H9 (cell line): ENCODE measurements around the gene RAB7B. TPM values are rescaled to one million over a fixed set of nuclear protein-coding genes. Genes with fewer than 3 reads are reported as not detected.

Source experiments
- DNase-seq: peaks from one replicate; pipeline ENCODE4 v3.0.0-alpha.2; 2017
- H2AFZ ChIP-seq: one replicate; pipeline ENCODE4 v1.6.1; 2013; ENCODE audit warnings: mild to moderate bottlenecking, low read length, control low read depth, moderate library complexity
- H2AK5ac ChIP-seq: 2 replicates; pipeline ENCODE4 v1.6.1; 2013; ENCODE audit warnings: low read length, control low read depth, mixed read lengths; ENCODE audit not compliant: insufficient read length
- H2BK120ac ChIP-seq: one replicate; pipeline ENCODE4 v1.6.1; 2013; ENCODE audit warnings: low read depth, mild to moderate bottlenecking, low read length, control low read depth, inconsistent platforms; ENCODE audit not compliant: poor library complexity, severe bottlenecking
- H2BK12ac ChIP-seq: 2 replicates; pipeline ENCODE4 v1.6.1; 2013; ENCODE audit warnings: low read length, control low read depth, mixed read lengths, low read depth; ENCODE audit not compliant: insufficient read length
- H2BK15ac ChIP-seq: 2 replicates; pipeline ENCODE4 v1.6.1; 2013; ENCODE audit warnings: low read depth, low read length, control low read depth
- H2BK20ac ChIP-seq: one replicate; pipeline ENCODE4 v1.6.1; 2013; ENCODE audit warnings: low read depth, mild to moderate bottlenecking, low read length, control low read depth, inconsistent platforms; ENCODE audit not compliant: poor library complexity, severe bottlenecking
- H2BK5ac ChIP-seq: 2 replicates; pipeline ENCODE4 v1.6.1; 2013; ENCODE audit warnings: low read length, control low read depth, mixed read lengths; ENCODE audit not compliant: insufficient read length
- H3K14ac ChIP-seq: 2 replicates; pipeline ENCODE4 v1.6.1; 2013; ENCODE audit warnings: low read length, control low read depth; ENCODE audit not compliant: insufficient read depth
- H3K18ac ChIP-seq: 2 replicates; pipeline ENCODE4 v1.6.1; 2013; ENCODE audit warnings: low read depth, mild to moderate bottlenecking, mixed read lengths, low read length, control low read depth; ENCODE audit not compliant: insufficient read length
- H3K23ac ChIP-seq: 2 replicates; pipeline ENCODE4 v1.6.1; 2013; ENCODE audit warnings: low read length, control low read depth, mixed read lengths, low read depth; ENCODE audit not compliant: insufficient read length
- H3K23me2 ChIP-seq: 2 replicates; pipeline ENCODE4 v1.6.1; 2013; ENCODE audit warnings: low read depth, mild to moderate bottlenecking, mixed read lengths, low read length, control low read depth; ENCODE audit not compliant: insufficient read length, poor library complexity, severe bottlenecking
- H3K27ac ChIP-seq: 2 replicates; pipeline ENCODE4 v1.5.1; 2013; ENCODE audit warnings: low read length, control low read depth, mixed read lengths, low read depth; ENCODE audit not compliant: insufficient read length
- H3K27me3 ChIP-seq: 2 replicates; pipeline ENCODE4 v1.6.1; 2013; ENCODE audit warnings: low read length, control low read depth, inconsistent platforms; ENCODE audit not compliant: insufficient read depth
- H3K4ac ChIP-seq: 2 replicates; pipeline ENCODE4 v1.6.1; 2013; ENCODE audit warnings: low read depth, mild to moderate bottlenecking, control low read depth, inconsistent platforms, low read length, moderate library complexity
- H3K4me1 ChIP-seq: 2 replicates; pipeline ENCODE4 v1.6.1; 2013; ENCODE audit warnings: low read length, control low read depth, inconsistent platforms; ENCODE audit not compliant: insufficient read depth
- H3K4me2 ChIP-seq: 2 replicates; pipeline ENCODE4 v1.6.1; 2013; ENCODE audit warnings: low read length, control low read depth, mixed read lengths; ENCODE audit not compliant: insufficient read length, insufficient read depth
- H3K56ac ChIP-seq: 2 replicates; pipeline ENCODE4 v1.6.1; 2013; ENCODE audit warnings: low read depth, mild to moderate bottlenecking, mixed read lengths, low read length, control low read depth; ENCODE audit not compliant: insufficient read length
- H3K79me1 ChIP-seq: 2 replicates; pipeline ENCODE4 v1.6.1; 2013; ENCODE audit warnings: low read depth, mild to moderate bottlenecking, moderate library complexity, low read length, control low read depth, inconsistent platforms; ENCODE audit not compliant: insufficient read depth, poor library complexity, severe bottlenecking
- H3K79me2 ChIP-seq: 2 replicates; pipeline ENCODE4 v1.6.1; 2013; ENCODE audit warnings: low read length, control low read depth, inconsistent platforms; ENCODE audit not compliant: insufficient read depth
- H3K9ac ChIP-seq: 2 replicates; pipeline ENCODE4 v1.6.1; 2013; ENCODE audit warnings: low read length, control low read depth, mixed read lengths; ENCODE audit not compliant: insufficient read length; ENCODE audit errors: extremely low read depth
- H3K9me3 ChIP-seq: one replicate; pipeline ENCODE4 v1.6.1; 2013; ENCODE audit warnings: low read depth, low read length, inconsistent platforms; ENCODE audit not compliant: control insufficient read depth
- H3T11ph ChIP-seq: one replicate; pipeline ENCODE4 v1.6.1; 2013; ENCODE audit warnings: mild to moderate bottlenecking, low read length, control low read depth, inconsistent platforms
- H4K20me1 ChIP-seq: one replicate; pipeline ENCODE4 v1.6.1; 2013; ENCODE audit not compliant: control insufficient read depth, insufficient read length, insufficient read depth
- H4K5ac ChIP-seq: 2 replicates; pipeline ENCODE4 v1.6.1; 2013; ENCODE audit warnings: low read depth, mild to moderate bottlenecking, mixed read lengths, low read length, control low read depth; ENCODE audit not compliant: insufficient read length
- H4K8ac ChIP-seq: replicated peaks from 2 replicates; pipeline ENCODE4 v1.6.1; 2013; ENCODE audit warnings: low read length, control low read depth, mixed read lengths, low read depth; ENCODE audit not compliant: insufficient read length
- H4K91ac ChIP-seq: 2 replicates; pipeline ENCODE4 v1.6.1; 2013; ENCODE audit warnings: low read depth, mild to moderate bottlenecking, moderate library complexity, mixed read lengths, low read length, control low read depth; ENCODE audit not compliant: insufficient read length
- H3K27ac Mint-ChIP-seq, 3 experiments: 2 replicates in 2 of 3; 3 replicates in 1 of 3; pipeline ENCODE4 v1.8.0; 2020 to 2021; ENCODE audit warnings: mixed read lengths in 3 of 3, mild to moderate bottlenecking in 1 of 3, moderate library complexity in 1 of 3
- H3K27me3 Mint-ChIP-seq: 2 replicates; pipeline ENCODE4 v1.8.0; 2021; ENCODE audit warnings: low read depth, mild to moderate bottlenecking, moderate library complexity, mixed read lengths
- H3K36me3 Mint-ChIP-seq, 3 experiments: 2 replicates in 2 of 3; 3 replicates in 1 of 3; pipeline ENCODE4 v1.8.0; 2020 to 2021; ENCODE audit warnings: low read depth in 3 of 3, mixed read lengths in 3 of 3; ENCODE audit not compliant: insufficient read depth in 1 of 3
- H3K4me1 Mint-ChIP-seq, 2 experiments: 2 replicates each; pipeline ENCODE4 v1.8.0; 2020; ENCODE audit warnings: mixed read lengths in 2 of 2
- H3K4me3 Mint-ChIP-seq, 2 experiments: 2 replicates in 1 of 2; 3 replicates in 1 of 2; pipeline ENCODE4 v1.8.0; 2020 to 2021; ENCODE audit warnings: mild to moderate bottlenecking in 2 of 2, mixed read lengths in 2 of 2, moderate library complexity in 1 of 2
- H3K9me3 Mint-ChIP-seq, 2 experiments: 2 replicates in 1 of 2; 3 replicates in 1 of 2; pipeline ENCODE4 v1.8.0; 2020; ENCODE audit warnings: mild to moderate bottlenecking in 2 of 2, mixed read lengths in 2 of 2, moderate library complexity in 1 of 2
- CTCF ChIP-seq: fragments of 200-600 bp; sonication (generic); conservative IDR thresholded peaks from 3 replicates; pipeline ENCODE4 v1.8.0; 2021; ENCODE audit warnings: antibody characterized with exemption, mild to moderate bottlenecking
- WGBS: extraction: QIAGEN DNeasy Blood & Tissue Kit; methylation state at CpG from one replicate; pipeline ENCODE4 v1.1.7; 2013; ENCODE audit warnings: missing lambda C conversion rate, low lambda C conversion rate, mixed read lengths; ENCODE audit not compliant: insufficient read length; ENCODE audit errors: extremely low coverage; 5-methylcytosine and 5-hydroxymethylcytosine counted together
- total RNA-seq: library from RNA; stranded (reverse); gene quantifications from 2 replicates; pipeline ENCODE4 v1.2.1, GENCODE V29; 2021

Gene RAB7B
- total RNA-seq, 1 experiment from 2014 or later, result 0.68 TPM

GRCh38 chr1:205970486-205970885 lies 32.7 kb downstream of the RAB7B start:
- no peak overlapping the region for H4K5ac ChIP-seq

More at GRCh38 chr1:205970486-205970885, 32.7 kb downstream of the RAB7B start:
- H3K4ac ChIP-seq, result no peak overlapping the region
- H2AK5ac ChIP-seq, result no peak overlapping the region
- H4K20me1 ChIP-seq, result peaks cover 3% of the 10 kb centered on the region
- H3K36me3 Mint-ChIP-seq, result peaks cover 0 to 1% (median 0%) of the 10 kb centered on the region in 3 experiments; a peak in 3 of 7 replicates
- H3T11ph ChIP-seq, result no peak overlapping the region
- no peak overlapping the region for H2BK5ac ChIP-seq
- H3K18ac ChIP-seq, result no peak overlapping the region
- WGBS, result no CpG with 5 or more reads among the region's 1 CpG
- H3K14ac ChIP-seq, result no peak overlapping the region
- peaks cover 3 to 6% of the 10 kb centered on the region in 2 experiments for H3K4me1 Mint-ChIP-seq
- H3K9me3 Mint-ChIP-seq, result peaks cover 4 to 16% of the 10 kb centered on the region in 2 experiments; a peak in 3 of 5 replicates
- H2BK20ac ChIP-seq, result no peak overlapping the region
- no peak for DNase-seq
- H3K27ac ChIP-seq, result no peak overlapping the region
- no peaks in the 10 kb centered on the region for H3K4me1 ChIP-seq
- no peaks in the 10 kb centered on the region for H3K79me1 ChIP-seq
- no peak overlapping the region for H2AFZ ChIP-seq
- H2BK15ac ChIP-seq, result no peak overlapping the region
- no peak overlapping the region for H4K8ac ChIP-seq
- no peaks in the 10 kb centered on the region for H3K23me2 ChIP-seq
- no peak overlapping the region for H4K91ac ChIP-seq
- no peak overlapping the region for H3K23ac ChIP-seq
- H3K9ac ChIP-seq, result no peak overlapping the region
- no peak overlapping the region for H2BK12ac ChIP-seq
- H3K27me3 Mint-ChIP-seq, result no peaks in the 10 kb centered on the region
- H2BK120ac ChIP-seq, result no peak overlapping the region
- H3K27ac Mint-ChIP-seq, result no peak overlapping the region
- H3K27me3 ChIP-seq, result no peaks in the 10 kb centered on the region
- no peak overlapping the region for H3K4me2 ChIP-seq
- TF ChIP-seq CTCF, result no peak
- H3K56ac ChIP-seq, result no peak overlapping the region
- no peak overlapping the region for H3K4me3 Mint-ChIP-seq
- no peaks in the 10 kb centered on the region for H3K79me2 ChIP-seq
- H3K9me3 ChIP-seq, result no peaks in the 10 kb centered on the region
